OCI-LY7 (cell line): ENCODE results near the gene IDH2. TPM values are rescaled to one million over a fixed set of nuclear protein-coding genes. Genes with fewer than 3 reads are reported as not detected.

ENCODE experiments used
- BruUV-seq: library from RNA; stranded (reverse); fragments of 400-500 nt; replicated peaks from 2 replicates; lab custom pipeline; 2021; lab: Mats Ljungman, UMichigan
- CTCF ChIA-PET: fragments of 300-600 bp; sonication (Branson Sonifier 250); formaldehyde crosslinking; loops from one replicate; lab custom pipeline; 2022; ENCODE audit warnings: antibody characterized with exemption; ENCODE audit not compliant: unreplicated experiment; lab: Charles Lee
- POLR2A ChIA-PET: fragments of 300-600 bp; sonication (Branson Sonifier 250); formaldehyde crosslinking; loops from one replicate; lab custom pipeline; 2022; ENCODE audit warnings: antibody characterized with exemption; lab: Charles Lee
- DNase-seq: peaks from one replicate; pipeline ENCODE4 v3.0.0-alpha.2; 2015; ENCODE audit warnings: low spot score
- H2AFZ ChIP-seq: fragments of 200-600 bp; sonication (generic), shearing (Covaris generic); 2 replicates; pipeline ENCODE4 v1.6.1; 2014; ENCODE audit warnings: mild to moderate bottlenecking, antibody characterized with exemption, low read length, moderate library complexity
- H3K27ac ChIP-seq: fragments of 200-600 bp; sonication (generic); 2 replicates; pipeline ENCODE4 v1.5.1; 2014; ENCODE audit warnings: mixed run types, low read depth, mild to moderate bottlenecking, moderate library complexity, low read length, inconsistent platforms; ENCODE audit not compliant: poor library complexity, severe bottlenecking
- H3K36me3 ChIP-seq: fragments of 200-600 bp; sonication (generic); 2 replicates; pipeline ENCODE4 v1.6.1; 2014; ENCODE audit warnings: mild to moderate bottlenecking, antibody characterized with exemption, low read length, moderate library complexity, mixed read lengths; ENCODE audit not compliant: insufficient read depth
- H3K4me1 ChIP-seq: fragments of 200-600 bp; sonication (generic); 2 replicates; pipeline ENCODE4 v1.5.1; 2014; ENCODE audit warnings: mild to moderate bottlenecking, low read length; ENCODE audit not compliant: insufficient read depth, poor library complexity, severe bottlenecking
- H3K4me2 ChIP-seq: fragments of 200-600 bp; sonication (generic); 2 replicates; pipeline ENCODE4 v1.6.1; 2014; ENCODE audit warnings: mild to moderate bottlenecking, low read length
- H3K4me3 ChIP-seq: fragments of 200-600 bp; sonication (generic); 2 replicates; pipeline ENCODE4 v1.5.1; 2014; ENCODE audit warnings: mild to moderate bottlenecking, low read depth, low read length; ENCODE audit not compliant: poor library complexity, severe bottlenecking
- H3K79me2 ChIP-seq: fragments of 200-600 bp; sonication (generic); 2 replicates; pipeline ENCODE4 v1.6.1; 2016; ENCODE audit warnings: low read depth, mild to moderate bottlenecking, low read length, moderate library complexity, mixed read lengths; ENCODE audit not compliant: insufficient read depth
- H3K9me2 ChIP-seq: fragments of 200-600 bp; sonication (generic); 2 replicates; pipeline ENCODE4 v1.6.1; 2016; ENCODE audit warnings: mild to moderate bottlenecking, low read length, mixed read lengths; ENCODE audit not compliant: insufficient read depth
- H3K9me3 ChIP-seq: fragments of 200-600 bp; sonication (generic); 2 replicates; pipeline ENCODE4 v1.6.1; 2014; ENCODE audit warnings: mild to moderate bottlenecking, mixed run types, low read length, mixed read lengths
- H4K20me1 ChIP-seq: fragments of 200-600 bp; sonication (generic); 2 replicates; pipeline ENCODE4 v1.6.1; 2014; ENCODE audit warnings: mild to moderate bottlenecking, antibody characterized with exemption, low read length, moderate library complexity, mixed read lengths; ENCODE audit not compliant: insufficient read depth
- EZH2phosphoT487 ChIP-seq: fragments of 200-600 bp; sonication (generic); IDR thresholded peaks from 2 replicates; pipeline ENCODE4 v1.6.1; 2018; ENCODE audit warnings: low read depth, borderline replicate concordance, mild to moderate bottlenecking, mixed run types, antibody characterized with exemption, low read length, moderate library complexity, mixed read lengths
- intact Hi-C: fragments of 100-400 bp; cut with micrococcal nuclease; formaldehyde crosslinking; loops from one replicate; pipeline ENCODE4 v1.10.0; 2022; ENCODE audit not compliant: unreplicated experiment
- total RNA-seq, 2 experiments: library from RNA; depleted of rRNA in 1 of 2; stranded (reverse); fragments of >200 nt in 1 of 2; shearing (Covaris generic) in 1 of 2; gene quantifications; 2 replicates each; pipeline ENCODE4 v1.2.3, GENCODE V29; 2014 to 2022
- TF ChIP-seq, protein P1 (sequence below): fragments of 200-600 bp; sonication (generic); conservative IDR thresholded peaks from 2 replicates; pipeline ENCODE4 v1.5.1; 2014; ENCODE audit warnings: mild to moderate bottlenecking, antibody characterized with exemption, low read length, moderate library complexity, mixed read lengths

IDH2 gene
- total RNA-seq, 2 experiments from 2014 or later, result 220 to 224 TPM

DNA sequence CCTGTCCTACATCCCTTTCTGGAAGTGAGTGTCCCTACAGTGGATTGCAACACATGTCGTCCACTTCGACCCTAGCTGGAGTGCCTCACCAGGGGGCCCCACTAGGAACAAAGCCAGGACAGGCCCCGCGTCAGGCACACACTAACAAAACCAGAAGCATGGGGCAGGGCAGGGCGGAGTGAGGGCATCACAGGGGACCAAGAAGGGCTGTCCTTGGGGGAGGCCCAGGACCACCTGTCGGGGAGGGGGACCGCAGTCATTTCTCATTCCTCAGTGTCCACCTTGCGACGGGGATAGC lies 21.9 kb downstream of the IDH2 start:
- Histone ChIP-seq H3K9me3 (no peaks in the 10 kb centered on the region), H3K4me1 (peaks cover 23% of the 10 kb centered on the region), H4K20me1 (no peaks in the 10 kb centered on the region), H3K79me2 (no peaks in the 10 kb centered on the region), H3K9me2 (no peaks in the 10 kb centered on the region), H3K27ac (no peak overlapping the region), H3K36me3 (peaks cover 68% of the 10 kb centered on the region), H2AFZ (no peak overlapping the region), H3K4me3 (no peak overlapping the region), H3K4me2 (no peak overlapping the region)
- POLR2A ChIA-PET, result interaction anchor here (0.6 kb wide), 1 partner anchor 41 kb away, joined by 4 read pairs; no protein-coding TSS in a partner anchor
- CTCF ChIA-PET, result no interaction called here
- intact Hi-C loops, result no loop called here
- no TSS peak for BruUV-seq
- TF ChIP-seq, protein P1, sequence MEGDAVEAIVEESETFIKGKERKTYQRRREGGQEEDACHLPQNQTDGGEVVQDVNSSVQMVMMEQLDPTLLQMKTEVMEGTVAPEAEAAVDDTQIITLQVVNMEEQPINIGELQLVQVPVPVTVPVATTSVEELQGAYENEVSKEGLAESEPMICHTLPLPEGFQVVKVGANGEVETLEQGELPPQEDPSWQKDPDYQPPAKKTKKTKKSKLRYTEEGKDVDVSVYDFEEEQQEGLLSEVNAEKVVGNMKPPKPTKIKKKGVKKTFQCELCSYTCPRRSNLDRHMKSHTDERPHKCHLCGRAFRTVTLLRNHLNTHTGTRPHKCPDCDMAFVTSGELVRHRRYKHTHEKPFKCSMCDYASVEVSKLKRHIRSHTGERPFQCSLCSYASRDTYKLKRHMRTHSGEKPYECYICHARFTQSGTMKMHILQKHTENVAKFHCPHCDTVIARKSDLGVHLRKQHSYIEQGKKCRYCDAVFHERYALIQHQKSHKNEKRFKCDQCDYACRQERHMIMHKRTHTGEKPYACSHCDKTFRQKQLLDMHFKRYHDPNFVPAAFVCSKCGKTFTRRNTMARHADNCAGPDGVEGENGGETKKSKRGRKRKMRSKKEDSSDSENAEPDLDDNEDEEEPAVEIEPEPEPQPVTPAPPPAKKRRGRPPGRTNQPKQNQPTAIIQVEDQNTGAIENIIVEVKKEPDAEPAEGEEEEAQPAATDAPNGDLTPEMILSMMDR, result no peak
- no peak for TF ChIP-seq EZH2phosphoT487
- DNase-seq, result no peak

DNA sequence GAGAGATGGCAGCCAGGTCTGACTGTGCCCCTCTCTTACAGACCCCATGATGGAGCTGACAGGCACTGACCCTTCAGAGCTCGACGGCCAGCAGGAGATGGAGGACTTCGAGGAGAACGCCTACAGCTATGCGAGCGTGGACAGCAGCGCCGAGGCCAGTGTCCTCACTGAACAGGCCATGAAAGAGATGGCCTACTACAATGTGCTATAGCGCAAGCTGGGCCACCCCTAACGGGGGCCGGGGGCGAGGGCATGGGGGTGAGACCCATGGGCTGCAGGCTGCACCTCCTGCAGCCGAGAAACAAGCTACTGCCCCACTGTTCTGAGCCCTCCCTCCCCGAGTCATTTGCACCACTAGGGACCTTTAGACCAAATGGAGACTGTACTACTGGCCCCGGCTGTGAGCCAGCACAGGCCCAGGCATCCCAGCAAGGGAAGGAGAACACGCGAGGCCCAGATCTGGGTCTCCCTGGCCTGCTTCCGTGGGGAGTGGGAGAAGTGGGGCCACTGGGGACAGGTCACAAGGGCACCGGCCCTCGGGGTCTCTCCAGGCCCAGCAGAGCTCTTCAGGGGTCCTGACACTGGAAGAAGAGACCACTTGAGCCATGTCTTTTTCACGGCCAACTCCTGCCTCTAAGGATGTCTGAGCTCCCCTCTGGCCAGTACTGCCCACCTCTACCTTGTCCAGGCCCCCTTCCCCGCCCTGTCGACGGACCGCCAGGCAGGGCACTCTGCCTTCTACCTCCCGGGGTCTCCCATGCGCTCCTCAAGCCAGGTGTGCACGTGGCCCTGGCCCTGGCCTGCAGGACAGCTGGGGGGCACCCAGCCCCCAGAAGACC lies 22.4 kb downstream of the IDH2 start:
- H3K27ac ChIP-seq, result no peak overlapping the region
- no peaks in the 10 kb centered on the region for H3K9me2 ChIP-seq
- no peak for TF ChIP-seq EZH2phosphoT487
- TF ChIP-seq, protein P1, result no peak
- intact Hi-C loops, result no loop called here
- no peaks in the 10 kb centered on the region for H3K79me2 ChIP-seq
- no peak overlapping the region for H2AFZ ChIP-seq
- H3K4me1 ChIP-seq, result peaks cover 22% of the 10 kb centered on the region
- H4K20me1 ChIP-seq, result no peaks in the 10 kb centered on the region
- ChIA-PET POLR2A (interaction anchor here (0.6 kb wide), 1 partner anchor 63 kb away, joined by 4 read pairs; no protein-coding TSS in a partner anchor), CTCF (no interaction called here)
- H3K4me3 ChIP-seq, result no peak overlapping the region
- no peak overlapping the region for H3K4me2 ChIP-seq
- BruUV-seq, result no TSS peak
- peaks cover 62% of the 10 kb centered on the region for H3K36me3 ChIP-seq
- H3K9me3 ChIP-seq, result no peaks in the 10 kb centered on the region
- DNase-seq, result no peak

DNA sequence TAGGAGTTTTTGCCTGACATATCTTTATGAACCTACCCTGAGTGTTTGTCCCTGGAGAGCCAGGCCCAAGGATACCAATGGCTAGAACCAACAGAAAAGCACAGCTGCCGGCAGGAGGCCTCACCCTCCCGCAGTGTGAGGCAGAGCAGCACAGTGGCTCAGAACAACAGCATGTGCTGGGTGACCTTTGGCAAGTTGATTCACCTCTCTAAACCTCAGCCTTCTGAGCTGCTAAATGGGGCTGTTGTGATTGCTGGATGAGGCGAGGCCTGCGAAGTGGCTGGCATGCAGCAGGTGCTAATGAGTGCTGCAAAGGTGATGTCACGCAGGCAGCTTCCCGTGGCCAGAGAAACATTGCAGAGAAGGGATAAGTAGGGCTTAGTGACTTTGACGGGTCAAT lies 23.3 kb downstream of the IDH2 start:
- Histone ChIP-seq H3K79me2 (no peaks in the 10 kb centered on the region), H3K9me2 (no peaks in the 10 kb centered on the region), H4K20me1 (no peaks in the 10 kb centered on the region), H3K36me3 (peaks cover 59% of the 10 kb centered on the region), H3K4me3 (no peak overlapping the region), H3K4me2 (no peak overlapping the region), H3K27ac (no peak overlapping the region), H3K4me1 (peaks cover 13% of the 10 kb centered on the region), H3K9me3 (no peaks in the 10 kb centered on the region), H2AFZ (no peak overlapping the region)
- no peak for DNase-seq
- no TSS peak for BruUV-seq
- TF ChIP-seq, protein P1, result no peak
- no peak for TF ChIP-seq EZH2phosphoT487
- intact Hi-C loops, result no loop called here
- POLR2A ChIA-PET, result interaction anchor here (0.5 to 1.1 kb wide), 2 partner anchors 185 to 501 kb away, joined by 3 to 4 read pairs; partner anchors contain the start of gene AP3S2
- CTCF ChIA-PET, result no interaction called here
